ENCODE results near the gene OXT. TPM values are rescaled to one million over a fixed set of nuclear protein-coding genes. Genes with fewer than 3 reads are reported as not detected.
"Not testable (repeated sequence)": the region's sequence is repeated elsewhere in the genome, so short reads cannot be mapped to it uniquely, and the experiment has no call there.

Gene OXT
- total and polyA plus RNA-seq, 5 donors from 2014 or later = 0.50 to 0.83 (median 0.61) TPM; not detected in 2

DNA sequence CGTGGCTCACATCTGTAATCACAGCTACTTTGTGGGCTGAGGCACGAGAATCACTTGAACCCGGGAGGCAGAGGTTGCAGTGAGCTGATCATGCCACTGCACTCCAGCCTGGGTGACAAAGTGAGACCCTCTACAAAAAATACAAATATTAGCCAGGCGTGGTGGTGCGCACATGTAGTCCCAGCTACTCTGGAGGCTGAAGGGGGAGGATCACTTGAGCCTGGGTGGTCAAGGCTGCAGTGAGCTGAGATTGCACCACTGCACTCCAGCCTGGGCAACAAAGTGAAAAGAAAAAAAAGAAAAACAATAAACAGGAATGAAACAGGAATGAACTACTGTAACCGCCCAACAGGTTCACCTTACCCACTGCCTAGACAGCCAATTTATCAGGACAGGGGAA is 7.3 kb upstream of the OXT start:
- Mint-ChIP-seq H3K4me1 (peaks cover 14 to 42% (median 20%) of the 10 kb centered on the region in 4 donors), H3K27ac (peak overlapping the region in 2 of 3 donors; percentile 33 to 69), H3K4me3 (peak overlapping the region in 1 of 4 donors; percentile 34)
- H3K27me3 Mint-ChIP-seq; H3K9me3 Mint-ChIP-seq; H3K27ac ChIP-seq (ENCODE audit: insufficient read depth, low read length, poor library complexity, severe bottlenecking); H3K4me1 ChIP-seq (ENCODE audit: control insufficient read depth, insufficient read depth, low read length, poor library complexity, severe bottlenecking); H3K36me3 ChIP-seq (ENCODE audit: control insufficient read depth, insufficient read depth, low read length); DNase-seq; H3K36me3 Mint-ChIP-seq; ATAC-seq (ENCODE audit: low read depth in 2 of 2); H3K4me3 ChIP-seq (ENCODE audit: low read depth, low read length); H3K27me3 ChIP-seq (ENCODE audit: control insufficient read depth, insufficient read depth, low read length); H3K9me3 ChIP-seq (ENCODE audit: control insufficient read depth in 2 of 2, low read length in 2 of 2): not testable (repeated sequence)

DNA sequence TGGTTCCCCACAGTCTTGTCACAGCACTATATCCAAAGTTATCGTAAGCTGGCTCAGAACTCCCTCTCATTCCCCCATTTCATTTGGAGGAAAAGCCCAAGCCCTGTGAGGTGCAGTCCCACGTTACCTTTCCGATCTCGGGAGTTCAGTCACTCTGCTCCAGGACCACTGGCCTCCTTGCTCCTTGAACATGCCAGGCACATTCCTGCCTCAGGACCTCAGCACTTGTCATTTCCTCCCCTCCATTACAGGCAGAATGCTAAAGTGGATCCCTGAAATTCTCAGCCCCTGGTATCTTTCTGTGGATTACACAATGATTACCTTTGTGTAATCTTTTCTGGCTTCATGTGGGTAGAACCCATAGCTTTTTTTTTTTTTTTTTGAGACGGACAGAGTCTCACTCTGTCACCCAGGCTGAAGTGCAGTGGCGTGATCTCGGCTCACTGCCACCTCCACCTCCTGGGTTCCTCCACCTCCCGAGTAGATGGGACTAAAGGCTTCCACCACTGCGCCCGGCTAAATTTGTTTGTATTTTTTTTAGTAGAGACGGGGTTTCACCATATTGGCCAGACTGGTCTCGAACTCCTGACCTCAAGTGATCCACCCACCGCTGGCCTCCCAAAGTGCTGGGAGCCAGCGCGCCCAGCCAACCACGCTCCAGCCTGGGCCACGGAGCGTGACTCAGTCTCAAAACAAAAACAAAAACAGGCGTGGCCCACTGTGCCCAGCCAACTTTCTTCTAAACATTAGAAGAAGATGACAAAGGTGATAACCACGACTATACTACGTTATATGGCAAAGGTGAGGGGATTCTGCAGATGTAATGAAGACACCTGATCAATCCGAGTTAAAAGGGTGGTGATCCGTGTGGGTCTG is 4.0 kb upstream of the OXT start:
- Mint-ChIP-seq H3K4me1 (peaks cover 10 to 37% (median 17%) of the 10 kb centered on the region in 4 donors), H3K9me3 (peaks cover 0 to 1% (median 0%) of the 10 kb centered on the region in 7 donors), H3K27ac (no peak overlapping the region), H3K27me3 (peaks cover 11% of the 10 kb centered on the region), H3K4me3 (no peak overlapping the region), H3K36me3 (peaks cover 3% of the 10 kb centered on the region)
- peaks cover 12% of the 10 kb centered on the region for H3K4me1 ChIP-seq (ENCODE audit: control insufficient read depth, insufficient read depth, low read length, poor library complexity, severe bottlenecking)
- no peak for DNase-seq
- H3K9me3 ChIP-seq (ENCODE audit: control insufficient read depth in 2 of 2, low read length in 2 of 2) = no peaks in the 10 kb centered on the region
- no peak for ATAC-seq (ENCODE audit: low read depth in 2 of 2)
- H3K27me3 ChIP-seq (ENCODE audit: control insufficient read depth, insufficient read depth, low read length) = no peaks in the 10 kb centered on the region
- H3K4me3 ChIP-seq (ENCODE audit: low read depth, low read length) = no peak overlapping the region
- H3K36me3 ChIP-seq (ENCODE audit: control insufficient read depth, insufficient read depth, low read length) = no peaks in the 10 kb centered on the region
- H3K27ac ChIP-seq (ENCODE audit: insufficient read depth, low read length, poor library complexity, severe bottlenecking) = no peak overlapping the region

DNA sequence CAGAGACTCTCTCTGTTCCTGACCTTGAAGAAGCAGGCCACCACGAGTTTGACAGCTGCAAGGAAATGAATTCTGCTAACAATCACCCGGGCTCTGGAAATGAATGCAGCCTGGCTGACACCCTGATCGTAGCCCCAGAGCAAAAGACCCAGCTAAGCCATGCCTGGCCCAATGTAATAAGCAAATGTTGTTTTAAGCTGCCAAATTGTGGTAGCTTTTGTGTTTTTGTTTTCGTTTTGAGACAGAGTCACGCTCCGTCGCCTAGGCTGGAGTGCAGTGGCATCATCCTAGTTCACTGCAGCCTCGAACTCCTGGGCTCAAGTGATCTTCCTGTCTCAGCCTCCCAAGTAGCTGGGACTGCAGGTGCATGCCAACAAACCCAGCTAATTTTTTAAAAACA is 3.3 kb upstream of the OXT start:
- Mint-ChIP-seq H3K27ac (peak overlapping the region in 1 of 3 donors; percentile 50), H3K4me3 (no peak overlapping the region), H3K4me1 (peaks cover 10 to 42% (median 17%) of the 10 kb centered on the region in 4 donors), H3K27me3 (peaks cover 12% of the 10 kb centered on the region), H3K36me3 (peaks cover 3% of the 10 kb centered on the region), H3K9me3 (peaks cover 0 to 1% (median 0%) of the 10 kb centered on the region in 7 donors)
- Histone ChIP-seq H3K27ac (ENCODE audit: insufficient read depth, low read length, poor library complexity, severe bottlenecking) (no peak overlapping the region), H3K4me1 (ENCODE audit: control insufficient read depth, insufficient read depth, low read length, poor library complexity, severe bottlenecking) (peaks cover 15% of the 10 kb centered on the region), H3K27me3 (ENCODE audit: control insufficient read depth, insufficient read depth, low read length) (no peaks in the 10 kb centered on the region), H3K9me3 (ENCODE audit: control insufficient read depth in 2 of 2, low read length in 2 of 2) (no peaks in the 10 kb centered on the region), H3K4me3 (ENCODE audit: low read depth, low read length) (no peak overlapping the region), H3K36me3 (ENCODE audit: control insufficient read depth, insufficient read depth, low read length) (no peaks in the 10 kb centered on the region)
- no peak for DNase-seq
- no peak for ATAC-seq (ENCODE audit: low read depth in 2 of 2)

DNA sequence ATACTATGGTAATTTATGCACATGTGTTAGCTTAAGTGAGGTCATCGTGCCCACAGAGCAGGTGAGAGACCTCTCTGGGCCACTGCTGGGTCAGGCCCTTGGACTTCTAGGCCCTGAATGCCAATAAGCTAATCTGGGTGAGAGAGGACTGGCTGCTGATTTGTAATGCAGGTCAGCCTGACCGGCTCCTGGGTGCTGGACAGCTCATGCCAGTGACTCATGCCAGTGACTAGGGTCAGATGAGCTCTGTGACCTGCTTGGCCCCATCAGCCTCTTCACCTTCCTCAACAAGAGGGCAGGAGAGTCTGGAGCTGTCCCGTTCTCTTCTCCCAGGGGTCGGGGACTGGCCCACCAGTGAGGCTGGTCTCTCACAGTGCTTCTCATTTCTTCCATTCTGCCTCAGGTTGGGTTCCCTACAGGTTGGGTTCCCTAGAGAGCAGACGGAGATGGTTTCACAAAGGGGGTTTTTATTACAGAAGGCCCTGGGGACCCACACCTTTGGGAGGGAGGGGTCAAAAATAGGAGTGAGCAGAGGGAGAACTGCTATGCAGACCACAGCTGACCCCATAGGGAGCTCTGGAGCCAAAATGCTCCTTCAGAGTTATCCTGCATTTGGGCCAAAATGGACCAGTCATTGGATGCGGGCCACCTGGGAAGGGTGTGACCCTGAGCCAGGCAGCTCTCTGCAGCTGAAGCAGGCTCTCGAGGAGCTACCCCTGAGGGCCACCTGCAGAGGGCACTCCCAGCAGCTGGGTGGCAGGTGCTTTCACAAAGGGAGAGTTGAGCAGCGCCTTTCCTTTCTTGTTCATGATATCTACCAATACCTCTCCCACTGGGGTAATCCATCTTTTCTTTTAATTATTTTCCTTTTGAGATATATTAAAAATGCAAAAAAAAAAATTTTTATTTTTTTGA is 2.2 kb upstream of the OXT start:
- H3K27me3 Mint-ChIP-seq = peaks cover 12% of the 10 kb centered on the region
- H3K27me3 ChIP-seq (ENCODE audit: control insufficient read depth, insufficient read depth, low read length) = no peaks in the 10 kb centered on the region
- H3K4me3 ChIP-seq (ENCODE audit: low read depth, low read length) = no peak overlapping the region
- H3K4me3 Mint-ChIP-seq = no peak overlapping the region
- peaks cover 15% of the 10 kb centered on the region for H3K4me1 ChIP-seq (ENCODE audit: control insufficient read depth, insufficient read depth, low read length, poor library complexity, severe bottlenecking)
- H3K9me3 ChIP-seq (ENCODE audit: control insufficient read depth in 2 of 2, low read length in 2 of 2) = no peaks in the 10 kb centered on the region
- H3K36me3 Mint-ChIP-seq = peaks cover 3% of the 10 kb centered on the region
- no peaks in the 10 kb centered on the region for H3K36me3 ChIP-seq (ENCODE audit: control insufficient read depth, insufficient read depth, low read length)
- peaks cover 10 to 45% (median 16%) of the 10 kb centered on the region in 4 donors for H3K4me1 Mint-ChIP-seq
- H3K27ac Mint-ChIP-seq = peak overlapping the region in 2 of 3 donors; percentile 35 to 50
- DNase-seq = peak in 2 of 3 donors; percentile 55 to 60
- peaks cover 0 to 1% (median 0%) of the 10 kb centered on the region in 7 donors for H3K9me3 Mint-ChIP-seq
- H3K27ac ChIP-seq (ENCODE audit: insufficient read depth, low read length, poor library complexity, severe bottlenecking) = no peak overlapping the region
- ATAC-seq (ENCODE audit: low read depth in 2 of 2) = peak in 1 of 2 donors; percentile 35

DNA sequence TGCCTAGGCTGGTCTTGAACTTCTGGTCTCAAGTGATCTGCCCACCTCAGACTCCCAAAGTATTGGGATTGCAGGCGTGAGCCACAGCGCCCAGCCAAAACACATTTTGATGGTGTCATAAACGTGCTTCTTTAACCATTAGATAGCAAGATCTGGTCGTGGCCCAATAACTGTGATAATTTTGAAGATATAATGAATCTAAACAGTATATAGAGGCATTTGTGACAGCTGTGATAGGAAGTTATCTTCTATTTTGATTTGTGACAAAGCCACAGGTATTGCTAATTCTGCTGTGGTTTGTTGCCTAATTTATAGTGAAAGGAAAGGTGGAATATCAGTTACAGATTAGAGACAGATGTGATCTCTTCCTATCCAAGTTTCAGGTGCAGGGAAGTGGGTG is 695 bp upstream of the OXT start:
- H3K27me3 Mint-ChIP-seq = peaks cover 12% of the 10 kb centered on the region
- Histone ChIP-seq H3K27me3 (ENCODE audit: control insufficient read depth, insufficient read depth, low read length) (no peaks in the 10 kb centered on the region), H3K9me3 (ENCODE audit: control insufficient read depth in 2 of 2, low read length in 2 of 2) (no peaks in the 10 kb centered on the region), H3K36me3 (ENCODE audit: control insufficient read depth, insufficient read depth, low read length) (no peaks in the 10 kb centered on the region), H3K4me3 (ENCODE audit: low read depth, low read length) (no peak overlapping the region), H3K4me1 (ENCODE audit: control insufficient read depth, insufficient read depth, low read length, poor library complexity, severe bottlenecking) (peaks cover 15% of the 10 kb centered on the region), H3K27ac (ENCODE audit: insufficient read depth, low read length, poor library complexity, severe bottlenecking) (no peak overlapping the region)
- H3K36me3 Mint-ChIP-seq = no peaks in the 10 kb centered on the region
- H3K4me3 Mint-ChIP-seq = peak overlapping the region; percentile 81 to 95 (median 92)
- peak overlapping the region in 2 of 3 donors; percentile 10 to 83 for H3K27ac Mint-ChIP-seq
- no peak for ATAC-seq (ENCODE audit: low read depth in 2 of 2)
- DNase-seq = no peak
- H3K9me3 Mint-ChIP-seq = peaks cover 0 to 1% (median 0%) of the 10 kb centered on the region in 7 donors
- peaks cover 5 to 41% (median 9%) of the 10 kb centered on the region in 4 donors for H3K4me1 Mint-ChIP-seq

DNA sequence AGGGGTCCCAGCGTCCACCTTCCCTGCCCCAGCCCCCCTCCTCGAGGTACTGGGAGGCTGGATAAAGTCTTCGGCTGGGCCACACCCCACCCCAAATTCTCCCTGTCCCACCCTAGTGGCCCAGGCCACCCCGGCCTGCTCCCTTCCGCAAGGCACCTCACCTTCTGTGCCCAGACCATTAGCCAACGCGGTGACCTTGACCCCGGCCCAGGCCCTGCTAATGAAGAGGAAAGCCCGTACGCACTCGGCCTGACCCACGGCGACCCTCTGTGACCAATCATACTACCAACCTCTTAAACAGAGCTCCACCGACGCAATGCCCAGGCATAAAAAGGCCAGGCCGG is 182 bp upstream of the OXT start:
- Histone ChIP-seq H3K36me3 (ENCODE audit: control insufficient read depth, insufficient read depth, low read length) (no peaks in the 10 kb centered on the region), H3K27ac (ENCODE audit: insufficient read depth, low read length, poor library complexity, severe bottlenecking) (peak overlapping the region; percentile 55), H3K4me1 (ENCODE audit: control insufficient read depth, insufficient read depth, low read length, poor library complexity, severe bottlenecking) (peaks cover 15% of the 10 kb centered on the region), H3K4me3 (ENCODE audit: low read depth, low read length) (no peak overlapping the region), H3K27me3 (ENCODE audit: control insufficient read depth, insufficient read depth, low read length) (no peaks in the 10 kb centered on the region), H3K9me3 (ENCODE audit: control insufficient read depth in 2 of 2, low read length in 2 of 2) (no peaks in the 10 kb centered on the region)
- ATAC-seq (ENCODE audit: low read depth in 2 of 2) (no peak), DNase-seq (no peak)
- peaks cover 0 to 1% (median 0%) of the 10 kb centered on the region in 7 donors for H3K9me3 Mint-ChIP-seq
- H3K4me3 Mint-ChIP-seq = peak overlapping the region; percentile 81 to 95 (median 92)
- no peaks in the 10 kb centered on the region for H3K36me3 Mint-ChIP-seq
- peaks cover 5 to 38% (median 9%) of the 10 kb centered on the region in 4 donors for H3K4me1 Mint-ChIP-seq
- peak overlapping the region in 2 of 3 donors; percentile 10 to 36 for H3K27ac Mint-ChIP-seq
- H3K27me3 Mint-ChIP-seq = peaks cover 12% of the 10 kb centered on the region

DNA sequence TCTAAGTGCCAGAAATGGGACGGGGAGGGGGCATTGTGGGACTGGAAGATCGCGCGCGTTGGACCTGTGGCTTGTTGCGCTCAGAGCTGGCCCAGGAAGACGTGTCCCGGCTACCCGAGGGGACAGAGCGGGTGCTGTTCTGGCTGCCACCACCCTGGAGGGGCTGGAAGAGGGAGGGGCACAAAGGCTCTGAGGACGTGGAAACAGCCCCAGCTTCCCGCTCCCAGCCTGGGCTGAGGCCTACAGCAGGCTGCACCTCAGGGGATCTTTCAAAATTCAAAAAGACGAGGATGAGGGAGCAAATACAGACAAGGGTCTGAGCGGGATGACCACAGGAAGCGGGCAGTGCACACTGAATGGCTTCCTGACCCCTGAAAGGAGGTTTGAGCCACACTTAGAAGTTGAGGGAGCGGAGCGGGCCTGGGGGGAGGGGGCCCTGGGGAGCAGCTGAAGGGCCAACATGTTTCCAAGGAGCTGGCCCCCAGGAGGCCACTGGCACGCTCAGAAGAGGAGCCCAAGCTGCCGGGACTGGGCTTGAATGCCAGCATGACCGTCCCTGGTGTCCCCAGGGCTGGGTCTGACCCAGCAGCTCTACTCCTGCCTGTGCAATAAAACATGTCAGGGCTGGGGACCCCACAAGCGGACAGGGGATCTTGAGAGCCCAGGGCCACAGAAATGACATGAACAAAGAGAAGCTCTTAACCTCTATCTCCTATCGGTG is 1.3 kb downstream of the OXT start:
- DNase-seq (no peak), ATAC-seq (ENCODE audit: low read depth in 2 of 2) (no peak)
- H3K4me1 ChIP-seq (ENCODE audit: control insufficient read depth, insufficient read depth, low read length, poor library complexity, severe bottlenecking) = peaks cover 19% of the 10 kb centered on the region
- Mint-ChIP-seq H3K36me3 (no peaks in the 10 kb centered on the region), H3K27ac (peak overlapping the region; percentile 77 to 98 (median 93)), H3K4me3 (peak overlapping the region; percentile 86 to 97 (median 91)), H3K9me3 (peaks cover 0 to 2% (median 0%) of the 10 kb centered on the region in 7 donors), H3K4me1 (peaks cover 5 to 42% (median 13%) of the 10 kb centered on the region in 4 donors), H3K27me3 (peaks cover 24% of the 10 kb centered on the region)
- no peak overlapping the region for H3K4me3 ChIP-seq (ENCODE audit: low read depth, low read length)
- H3K9me3 ChIP-seq (ENCODE audit: control insufficient read depth in 2 of 2, low read length in 2 of 2) = no peaks in the 10 kb centered on the region
- no peaks in the 10 kb centered on the region for H3K36me3 ChIP-seq (ENCODE audit: control insufficient read depth, insufficient read depth, low read length)
- peaks cover under 1% of the 10 kb centered on the region for H3K27me3 ChIP-seq (ENCODE audit: control insufficient read depth, insufficient read depth, low read length)
- H3K27ac ChIP-seq (ENCODE audit: insufficient read depth, low read length, poor library complexity, severe bottlenecking) = peak overlapping the region; percentile 55
